Measurements from ENCODE around the gene PSMB10. TPM values are rescaled to one million over a fixed set of nuclear protein-coding genes. Genes with fewer than 3 reads are reported as not detected.

The PSMB10 gene
- total RNA-seq, 1 experiment from 2014 or later: 41.0 TPM

- RAD21 ChIA-PET (ENCODE audit: low non-redundant PET in 1 of 2, low total read pairs in 2 of 2, uncharacterized antibody in 2 of 2, unreplicated experiment in 2 of 2): no interaction called here
Measured at GRCh38 chr16:67934306-67935100, 2.1 kb downstream of the PSMB10 start.

More at GRCh38 chr16:67934306-67935100, 2.1 kb downstream of the PSMB10 start:
- Histone ChIP-seq H3K79me2 (ENCODE audit: insufficient read depth, low read length) (peaks cover 33% of the 10 kb centered on the region), H3K9ac (ENCODE audit: low read length) (peak overlapping the region; percentile 85), H3K27ac (ENCODE audit: low read depth, low read length) (peak overlapping the region; percentile 62), H3K4me3 (replicated peaks in 1 of 2; ENCODE audit: low read depth in 1 of 2, low read length in 2 of 2) (peak overlapping the region; percentile 70 to 82), H3K9me2 (ENCODE audit: insufficient read depth) (no peaks in the 10 kb centered on the region), H3K4me2 (ENCODE audit: low read length) (peak overlapping the region; percentile 98), H2AFZ (ENCODE audit: low read depth, low read length, poor library complexity, severe bottlenecking) (no peak overlapping the region), H3K36me3 (ENCODE audit: control insufficient read depth in 1 of 2, insufficient read depth in 2 of 2, low read length in 2 of 2) (peaks cover 0 to 8% of the 10 kb centered on the region in 2 experiments; a peak in 1 of 4 replicates), H3K9me3 (ENCODE audit: control insufficient read depth in 1 of 2, insufficient read depth in 1 of 2, low read depth in 1 of 2, low read length in 2 of 2) (no peaks in the 10 kb centered on the region), H3K4me1 (ENCODE audit: control insufficient read depth in 1 of 2, insufficient read depth in 2 of 2, low read length in 2 of 2) (peaks cover 3 to 29% of the 10 kb centered on the region in 2 experiments; a peak in 3 of 4 replicates), H3K27me3 (ENCODE audit: insufficient read depth, low read length) (no peaks in the 10 kb centered on the region), H4K20me1 (ENCODE audit: insufficient read depth) (no peaks in the 10 kb centered on the region)
- intact Hi-C loops (cut with micrococcal nuclease): loop anchor here (5.0 to 10.0 kb wide), 2 partner anchors 117 to 410 kb away; partner anchors contain the start of gene RIPOR1
- no peak for DNase-seq (ENCODE audit: low read depth, low spot score)
- ATAC-seq: no peak
- TF ChIP-seq REST (IDR thresholded peaks at IDR 0.05; ENCODE audit: low read depth): no peak
- no peak for TF ChIP-seq POLR2AphosphoS5 (IDR thresholded peaks at IDR 0.05; ENCODE audit: low read depth, low read length)
- no peak for TF ChIP-seq CTCF (IDR thresholded peaks at IDR 0.05 in 2 of 3, conservative IDR thresholded peaks at IDR 0.05 in 1 of 3; ENCODE audit: borderline replicate concordance in 1 of 3, insufficient read depth in 1 of 3, low read depth in 2 of 3, low read length in 2 of 3)
- no peak for TF ChIP-seq ZNF274 (IDR thresholded peaks at IDR 0.05; ENCODE audit: low read depth, low read length)
- TF ChIP-seq CEBPB (IDR thresholded peaks at IDR 0.05; ENCODE audit: low read depth): no peak
- TF ChIP-seq EZH2 (IDR thresholded peaks at IDR 0.05): no peak
- TF ChIP-seq TCF7L2 (IDR thresholded peaks at IDR 0.05; ENCODE audit: borderline replicate concordance, extremely low read depth, insufficient read depth, insufficient read length): no peak
- TF ChIP-seq SP1 (IDR thresholded peaks at IDR 0.05; ENCODE audit: low read depth): no peak
- TF ChIP-seq SRF (IDR thresholded peaks at IDR 0.05; ENCODE audit: low read depth): no peak
- no peak for TF ChIP-seq FOSL1 (IDR thresholded peaks at IDR 0.05; ENCODE audit: low read depth)
- ChIA-PET POLR2A (no interaction called here), CTCF (interaction anchor here (1.4 to 2.7 kb wide), 3 partner anchors 51 to 118 kb away, joined by 3 to 11 read pairs (median 3); no protein-coding TSS in a partner anchor)
- BruUV-seq (replicated peaks): no TSS peak

Data from HCT116 (cell line).